SU-DHL-6 (cell line): ENCODE results near the gene BID.

Experiments used
- EZH2phosphoT487 ChIP-seq: fragments of 200-600 bp; sonication (generic), shearing (Covaris generic); conservative IDR thresholded peaks from 2 replicates; pipeline ENCODE4 v1.6.1; 2018; ENCODE audit warnings: mild to moderate bottlenecking, antibody characterized with exemption, low read length, moderate library complexity, mixed read lengths
- TF ChIP-seq, protein P1 (sequence below): fragments of 200-600 bp; sonication (generic); IDR thresholded peaks from one replicate; pipeline ENCODE4 v1.5.1; 2017; ENCODE audit warnings: antibody characterized with exemption, mild to moderate bottlenecking, low read length, moderate library complexity; ENCODE audit not compliant: insufficient read depth, poor library complexity, severe bottlenecking

DNA sequence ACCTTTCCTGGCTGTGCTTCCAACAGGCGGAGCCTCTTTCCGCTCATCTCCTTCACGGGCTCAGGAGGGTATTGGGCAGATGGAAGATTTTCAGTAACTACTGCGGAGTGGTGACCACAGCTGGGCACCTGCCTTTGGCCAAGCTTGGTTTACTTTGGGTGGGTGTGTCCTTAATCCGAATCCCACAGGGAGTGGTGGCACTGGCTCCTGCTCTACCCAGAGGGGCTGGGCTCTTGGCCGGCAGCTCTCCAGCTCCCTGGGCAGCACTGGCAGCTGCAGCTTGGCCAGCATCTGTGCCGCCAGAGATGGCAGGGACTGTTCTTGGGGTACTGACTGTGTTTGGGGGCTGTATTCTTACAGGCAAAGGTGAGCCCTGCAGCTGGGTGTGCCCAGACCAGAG lies 29.8 kb downstream of the BID start:
- TF ChIP-seq, protein P1, sequence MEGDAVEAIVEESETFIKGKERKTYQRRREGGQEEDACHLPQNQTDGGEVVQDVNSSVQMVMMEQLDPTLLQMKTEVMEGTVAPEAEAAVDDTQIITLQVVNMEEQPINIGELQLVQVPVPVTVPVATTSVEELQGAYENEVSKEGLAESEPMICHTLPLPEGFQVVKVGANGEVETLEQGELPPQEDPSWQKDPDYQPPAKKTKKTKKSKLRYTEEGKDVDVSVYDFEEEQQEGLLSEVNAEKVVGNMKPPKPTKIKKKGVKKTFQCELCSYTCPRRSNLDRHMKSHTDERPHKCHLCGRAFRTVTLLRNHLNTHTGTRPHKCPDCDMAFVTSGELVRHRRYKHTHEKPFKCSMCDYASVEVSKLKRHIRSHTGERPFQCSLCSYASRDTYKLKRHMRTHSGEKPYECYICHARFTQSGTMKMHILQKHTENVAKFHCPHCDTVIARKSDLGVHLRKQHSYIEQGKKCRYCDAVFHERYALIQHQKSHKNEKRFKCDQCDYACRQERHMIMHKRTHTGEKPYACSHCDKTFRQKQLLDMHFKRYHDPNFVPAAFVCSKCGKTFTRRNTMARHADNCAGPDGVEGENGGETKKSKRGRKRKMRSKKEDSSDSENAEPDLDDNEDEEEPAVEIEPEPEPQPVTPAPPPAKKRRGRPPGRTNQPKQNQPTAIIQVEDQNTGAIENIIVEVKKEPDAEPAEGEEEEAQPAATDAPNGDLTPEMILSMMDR, result no peak
- TF ChIP-seq EZH2phosphoT487, result no peak
